B cell (primary cell): ENCODE results near the gene FAM114A1. TPM values are rescaled to one million over a fixed set of nuclear protein-coding genes. Genes with fewer than 3 reads are reported as not detected.

Experiments used
- ATAC-seq: fragments of 200-7000 bp; cut with Tn5 transposase; one replicate; pipeline ENCODE4 v1.10.0; 2021; ENCODE audit warnings: low read depth, mild to moderate bottlenecking, moderate number of reproducible peaks, moderate library complexity
- CTCF ChIA-PET: fragments of 350-600 bp; sonication (Branson Sonifier 250); formaldehyde crosslinking; loops from one replicate; lab custom pipeline; 2021; ENCODE audit warnings: antibody characterized with exemption, inconsistent platforms; lab: Charles Lee
- POLR2A ChIA-PET: fragments of 350-600 bp; sonication (Branson Sonifier 250); formaldehyde crosslinking; loops from one replicate; lab custom pipeline; 2021; ENCODE audit warnings: antibody characterized with exemption; lab: Charles Lee
- DNase-seq: peaks from one replicate; pipeline ENCODE4 v3.0.0; 2013
- H2AFZ ChIP-seq: 2 replicates; pipeline ENCODE4 v1.6.1; 2012; ENCODE audit warnings: mild to moderate bottlenecking, low read depth, low read length; ENCODE audit not compliant: insufficient read depth, poor library complexity, severe bottlenecking
- H3K27ac ChIP-seq, 2 donors: 1 replicate in 1 of 2; 2 replicates in 1 of 2; pipeline ENCODE4 v1.5.1; 2012 to 2013; ENCODE audit warnings: low read length in 2 of 2, mild to moderate bottlenecking in 2 of 2, moderate library complexity in 1 of 2
- H3K27me3 ChIP-seq, 4 experiments: fragments of 200-600 bp in 1 of 4; sonication (generic) in 1 of 4; replicated peaks in 1 of 4; 1 replicate in 2 of 4; 2 replicates in 2 of 4; pipeline versions ENCODE4 v1.6.1 to v1.7.0; 2013 to 2016; ENCODE audit warnings: low read length in 3 of 4, mild to moderate bottlenecking in 2 of 4, mixed read lengths in 1 of 4, moderate library complexity in 1 of 4; ENCODE audit not compliant: insufficient read depth in 4 of 4, control insufficient read depth in 3 of 4; ENCODE audit errors: control extremely low read depth in 1 of 4
- H3K36me3 ChIP-seq, 2 experiments: replicated peaks in 1 of 2; 1 replicate in 1 of 2; 2 replicates in 1 of 2; pipeline versions ENCODE4 v1.6.1 to v1.7.1; 2013; ENCODE audit warnings: low read length in 1 of 2; ENCODE audit not compliant: insufficient read depth in 2 of 2, control insufficient read depth in 1 of 2; ENCODE audit errors: control extremely low read depth in 1 of 2, extremely low read depth in 1 of 2
- H3K4me1 ChIP-seq, 2 donors: fragments of 200-600 bp in 1 of 2; sonication (generic) in 1 of 2; 1 replicate in 1 of 2; 2 replicates in 1 of 2; pipeline versions ENCODE4 v1.5.1 to v1.6.1; 2013 to 2017; ENCODE audit warnings: low read length in 2 of 2; ENCODE audit not compliant: control insufficient read depth in 2 of 2, insufficient read depth in 2 of 2
- H3K4me2 ChIP-seq: replicated peaks from 2 replicates; pipeline ENCODE3; 2012; ENCODE audit warnings: mild to moderate bottlenecking, low read depth, low read length; ENCODE audit not compliant: poor library complexity, severe bottlenecking
- H3K4me3 ChIP-seq, 5 experiments: fragments of 200-600 bp in 1 of 5; sonication (generic) in 1 of 5; 1 replicate in 3 of 5; 2 replicates in 2 of 5; pipeline versions ENCODE4 v1.5.1 to v1.7.0; 2011 to 2016; ENCODE audit warnings: low read length in 4 of 5, mild to moderate bottlenecking in 4 of 5, low read depth in 2 of 5, control low read depth in 1 of 5, moderate library complexity in 1 of 5; ENCODE audit not compliant: insufficient read depth in 1 of 5; ENCODE audit errors: control extremely low read depth in 1 of 5, extremely low read depth in 1 of 5
- H3K79me2 ChIP-seq: fragments of 200-600 bp; sonication (generic); one replicate; pipeline ENCODE4 v1.6.0; 2016; ENCODE audit warnings: low read length; ENCODE audit not compliant: control insufficient read depth, insufficient read depth
- H3K9ac ChIP-seq: fragments of 200-600 bp; sonication (generic); 2 replicates; pipeline ENCODE4 v1.6.1; 2017; ENCODE audit warnings: mild to moderate bottlenecking, low read length, moderate library complexity
- H3K9me3 ChIP-seq, 3 donors: one replicate each; pipeline versions ENCODE4 v1.6.1 to v1.7.1; 2013; ENCODE audit warnings: low read length in 2 of 3; ENCODE audit not compliant: control insufficient read depth in 2 of 3, insufficient read depth in 1 of 3; ENCODE audit errors: control extremely low read depth in 1 of 3
- H4K20me1 ChIP-seq: 2 replicates; pipeline ENCODE4 v1.6.0; 2012; ENCODE audit warnings: mild to moderate bottlenecking, low read length; ENCODE audit not compliant: insufficient read depth, control insufficient read depth, poor library complexity, severe bottlenecking
- H3K27ac Mint-ChIP-seq: one replicate; pipeline ENCODE4 v1.8.0; 2021; ENCODE audit warnings: mixed read lengths
- H3K27me3 Mint-ChIP-seq: one replicate; pipeline ENCODE4 v1.8.0; 2021; ENCODE audit warnings: mixed read lengths
- H3K4me1 Mint-ChIP-seq: one replicate; pipeline ENCODE4 v1.8.0; 2021; ENCODE audit warnings: mixed read lengths
- H3K4me3 Mint-ChIP-seq: one replicate; pipeline ENCODE4 v1.8.0; 2021; ENCODE audit warnings: mixed read lengths
- H3K9me3 Mint-ChIP-seq: one replicate; pipeline ENCODE4 v1.8.0; 2022; ENCODE audit warnings: mixed read lengths; ENCODE audit not compliant: insufficient read depth
- EZH2 ChIP-seq: IDR thresholded peaks from 2 replicates; pipeline ENCODE4 v1.6.1; 2012; ENCODE audit warnings: borderline replicate concordance, low read depth, mild to moderate bottlenecking, moderate library complexity, low read length; ENCODE audit not compliant: insufficient read depth, poor library complexity, severe bottlenecking
- WGBS: methylation state at CpG from one replicate; pipeline ENCODE4 v1.1.5; 2013; ENCODE audit warnings: missing lambda C conversion rate; ENCODE audit not compliant: insufficient coverage; 5-methylcytosine and 5-hydroxymethylcytosine counted together
- intact Hi-C: fragments of 100-400 bp; cut with micrococcal nuclease; formaldehyde crosslinking; loops from one replicate; pipeline ENCODE4 v1.10.0; 2022
- polyA plus RNA-seq: library from polyadenylated mRNA; depleted of rRNA; stranded (reverse); fragments of >200 nt; gene quantifications from 2 replicates; pipeline ENCODE4 v1.2.3, GENCODE V29; 2012
- total RNA-seq, 2 donors: library from RNA; stranded (reverse); fragments of 120-200 nt in 1 of 2; gene quantifications; 1 replicate in 1 of 2; 2 replicates in 1 of 2; pipeline versions ENCODE4 v1.2.3 to v1.2.4, GENCODE V29; 2013 to 2022
- TF ChIP-seq, protein P1 (sequence below): fragments of 200-600 bp; IDR thresholded peaks from one replicate; pipeline ENCODE4 v1.8.0; 2022; ENCODE audit warnings: antibody characterized with exemption, mild to moderate bottlenecking

FAM114A1 gene
- total and polyA plus RNA-seq, 2 donors (not counting 1 experiment from before 2014, with no cell fraction given): 0.30 to 2.9 TPM

GRCh38 chr4:38952017-38952416 is 84.4 kb downstream of the FAM114A1 start:
- WGBS: no CpG with 5 or more reads among the region's 1 CpG
- H3K4me1 Mint-ChIP-seq: peaks cover 5% of the 10 kb centered on the region
- Histone ChIP-seq H3K27me3 (no peaks in the 10 kb centered on the region), H3K4me3 (no peak overlapping the region), H3K27ac (no peak overlapping the region), H2AFZ (no peak overlapping the region), H3K9me3 (no peaks in the 10 kb centered on the region), H3K36me3 (no peaks in the 10 kb centered on the region), H3K79me2 (no peaks in the 10 kb centered on the region), H3K4me1 (peaks cover under 1 to 2% of the 10 kb centered on the region in 2 donors), H4K20me1 (no peaks in the 10 kb centered on the region), H3K4me2 (no peak overlapping the region), H3K9ac (no peak overlapping the region)
- ChIA-PET POLR2A (no interaction called here), CTCF (no interaction called here)
- no peaks in the 10 kb centered on the region for H3K27me3 Mint-ChIP-seq
- DNase-seq (no peak), ATAC-seq (no peak)
- H3K9me3 Mint-ChIP-seq: no peaks in the 10 kb centered on the region
- H3K4me3 Mint-ChIP-seq: no peak overlapping the region
- intact Hi-C loops: no loop called here
- TF ChIP-seq EZH2: no peak
- TF ChIP-seq, protein P1, sequence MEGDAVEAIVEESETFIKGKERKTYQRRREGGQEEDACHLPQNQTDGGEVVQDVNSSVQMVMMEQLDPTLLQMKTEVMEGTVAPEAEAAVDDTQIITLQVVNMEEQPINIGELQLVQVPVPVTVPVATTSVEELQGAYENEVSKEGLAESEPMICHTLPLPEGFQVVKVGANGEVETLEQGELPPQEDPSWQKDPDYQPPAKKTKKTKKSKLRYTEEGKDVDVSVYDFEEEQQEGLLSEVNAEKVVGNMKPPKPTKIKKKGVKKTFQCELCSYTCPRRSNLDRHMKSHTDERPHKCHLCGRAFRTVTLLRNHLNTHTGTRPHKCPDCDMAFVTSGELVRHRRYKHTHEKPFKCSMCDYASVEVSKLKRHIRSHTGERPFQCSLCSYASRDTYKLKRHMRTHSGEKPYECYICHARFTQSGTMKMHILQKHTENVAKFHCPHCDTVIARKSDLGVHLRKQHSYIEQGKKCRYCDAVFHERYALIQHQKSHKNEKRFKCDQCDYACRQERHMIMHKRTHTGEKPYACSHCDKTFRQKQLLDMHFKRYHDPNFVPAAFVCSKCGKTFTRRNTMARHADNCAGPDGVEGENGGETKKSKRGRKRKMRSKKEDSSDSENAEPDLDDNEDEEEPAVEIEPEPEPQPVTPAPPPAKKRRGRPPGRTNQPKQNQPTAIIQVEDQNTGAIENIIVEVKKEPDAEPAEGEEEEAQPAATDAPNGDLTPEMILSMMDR: no peak
- H3K27ac Mint-ChIP-seq: no peak overlapping the region

- intact Hi-C loops: no loop called here
- H3K4me1 Mint-ChIP-seq: peaks cover 5% of the 10 kb centered on the region
Observed at GRCh38 chr4:38954727-38955126, 87.1 kb downstream of the FAM114A1 start.

More at GRCh38 chr4:38954727-38955126, 87.1 kb downstream of the FAM114A1 start:
- DNase-seq (no peak), ATAC-seq (no peak)
- Mint-ChIP-seq H3K27ac (no peak overlapping the region), H3K27me3 (no peaks in the 10 kb centered on the region), H3K9me3 (no peaks in the 10 kb centered on the region), H3K4me3 (no peak overlapping the region)
- no peaks in the 10 kb centered on the region for H3K27me3 ChIP-seq
- no peak overlapping the region for H3K27ac ChIP-seq
- no peak overlapping the region for H3K4me2 ChIP-seq
- H4K20me1 ChIP-seq: no peaks in the 10 kb centered on the region
- ChIA-PET CTCF (interaction anchor here (1.3 kb wide), 1 partner anchor 104 kb away, joined by 3 read pairs; no protein-coding TSS in a partner anchor), POLR2A (no interaction called here)
- H3K4me1 ChIP-seq: peaks cover 0 to 5% of the 10 kb centered on the region in 2 donors
- H3K9ac ChIP-seq: no peak overlapping the region
- no peak overlapping the region for H3K4me3 ChIP-seq
- no peaks in the 10 kb centered on the region for H3K9me3 ChIP-seq
- H2AFZ ChIP-seq: no peak overlapping the region
- H3K79me2 ChIP-seq: no peaks in the 10 kb centered on the region
- TF ChIP-seq, protein P1: no peak
- no peak for TF ChIP-seq EZH2
- no peaks in the 10 kb centered on the region for H3K36me3 ChIP-seq
